GM23338 (cell line): ENCODE results near the gene FCHO2. TPM values are rescaled to one million over a fixed set of nuclear protein-coding genes. Genes with fewer than 3 reads are reported as not detected.

ENCODE experiments used
- ATAC-seq: fragments of 200-7000 bp; cut with Tn5 transposase; 3 replicates; pipeline ENCODE4 v1.9.1; 2020
- DNase-seq: peaks from one replicate; pipeline ENCODE4 v3.0.0-alpha.2; 2015; ENCODE audit warnings: low spot score
- H2AFZ ChIP-seq: fragments of 200-600 bp; sonication (generic); 2 replicates; pipeline ENCODE4 v1.8.0; 2016; ENCODE audit warnings: antibody characterized with exemption, mild to moderate bottlenecking, moderate library complexity
- H3F3A ChIP-seq: fragments of 200-600 bp; sonication (generic); replicated peaks from 2 replicates; pipeline ENCODE4 v1.8.0; 2017; ENCODE audit warnings: antibody characterized with exemption, mixed run types, low read depth
- H3K27ac ChIP-seq: fragments of 200-600 bp; sonication (generic); 2 replicates; pipeline ENCODE4 v1.6.1; 2016; ENCODE audit warnings: low read depth
- H3K27me3 ChIP-seq: fragments of 200-600 bp; sonication (generic); 2 replicates; pipeline ENCODE4 v1.8.0; 2016; ENCODE audit warnings: mild to moderate bottlenecking, mixed run types, moderate library complexity; ENCODE audit not compliant: insufficient read depth
- H3K36me3 ChIP-seq: fragments of 200-600 bp; sonication (generic); 2 replicates; pipeline ENCODE4 v1.8.0; 2016; ENCODE audit warnings: mild to moderate bottlenecking; ENCODE audit not compliant: insufficient read depth
- H3K4me1 ChIP-seq: fragments of 200-600 bp; sonication (generic); 2 replicates; pipeline ENCODE4 v1.8.0; 2016; ENCODE audit warnings: mild to moderate bottlenecking, moderate library complexity; ENCODE audit not compliant: insufficient read depth
- H3K4me2 ChIP-seq: fragments of 200-600 bp; sonication (generic); 2 replicates; pipeline ENCODE4 v1.7.1; 2017; ENCODE audit warnings: mixed run types
- H3K4me3 ChIP-seq: fragments of 200-600 bp; sonication (generic); 2 replicates; pipeline ENCODE4 v1.6.1; 2016; ENCODE audit warnings: mixed run types
- H3K79me2 ChIP-seq: fragments of 200-600 bp; sonication (generic); replicated peaks from 2 replicates; pipeline ENCODE4 v1.8.0; 2017; ENCODE audit warnings: mild to moderate bottlenecking; ENCODE audit not compliant: insufficient read depth
- H3K9me2 ChIP-seq: fragments of 200-600 bp; sonication (generic); 2 replicates; pipeline ENCODE4 v1.8.0; 2017; ENCODE audit not compliant: insufficient read depth
- H4K20me1 ChIP-seq: fragments of 200-600 bp; sonication (generic); replicated peaks from 2 replicates; pipeline ENCODE4 v1.8.0; 2017; ENCODE audit warnings: mild to moderate bottlenecking; ENCODE audit not compliant: insufficient read depth
- H3K27ac Mint-ChIP-seq: 2 replicates; pipeline ENCODE4 v1.8.0; 2020; ENCODE audit warnings: inconsistent platforms, mild to moderate bottlenecking, moderate library complexity, mixed read lengths
- H3K27me3 Mint-ChIP-seq: 3 replicates; pipeline ENCODE4 v1.8.0; 2022; ENCODE audit warnings: low read depth, mild to moderate bottlenecking, moderate library complexity, mixed read lengths, inconsistent platforms; ENCODE audit not compliant: insufficient read depth, poor library complexity
- H3K36me3 Mint-ChIP-seq: 3 replicates; pipeline ENCODE4 v1.8.0; 2021; ENCODE audit warnings: low read depth, mild to moderate bottlenecking, inconsistent platforms, moderate library complexity, mixed read lengths
- H3K4me1 Mint-ChIP-seq: 3 replicates; pipeline ENCODE4 v1.8.0; 2020; ENCODE audit warnings: mild to moderate bottlenecking, inconsistent platforms, mixed read lengths
- H3K4me3 Mint-ChIP-seq: 3 replicates; pipeline ENCODE4 v1.8.0; 2021; ENCODE audit warnings: moderate library complexity, mild to moderate bottlenecking, inconsistent platforms, mixed read lengths
- H3K9me3 Mint-ChIP-seq: 3 replicates; pipeline ENCODE4 v1.8.0; 2020; ENCODE audit warnings: moderate library complexity, mild to moderate bottlenecking, inconsistent platforms, mixed read lengths
- CREB1 ChIP-seq: fragments of 250-450 bp; sonication (Bioruptor Pico); IDR thresholded peaks from 2 replicates; pipeline ENCODE4 v1.5.0; 2020; ENCODE audit warnings: low read depth, mild to moderate bottlenecking, moderate library complexity
- CTCF ChIP-seq, 2 experiments: fragments of 200-600 bp in 1 of 2; sonication (generic) in 1 of 2; conservative IDR thresholded peaks; 2 replicates each; pipeline versions ENCODE4 v1.5.1 to v1.6.1; 2016 to 2017; ENCODE audit warnings: antibody characterized with exemption in 2 of 2, low read depth in 2 of 2, mild to moderate bottlenecking in 2 of 2, moderate library complexity in 1 of 2
- EZH2phosphoT487 ChIP-seq: fragments of 200-600 bp; sonication (generic); IDR thresholded peaks from one replicate; pipeline ENCODE4 v1.8.1; 2018; ENCODE audit warnings: antibody characterized with exemption; ENCODE audit not compliant: unreplicated experiment
- POLR2AphosphoS5 ChIP-seq: IDR thresholded peaks from 2 replicates; pipeline ENCODE4 v1.6.1; 2016; ENCODE audit warnings: antibody characterized with exemption, low read depth
- REST ChIP-seq: IDR thresholded peaks from one replicate; pipeline ENCODE4 v1.6.1; 2018; ENCODE audit warnings: antibody characterized with exemption; ENCODE audit not compliant: unreplicated experiment
- ZNF331 ChIP-seq: fragments of 250-450 bp; sonication (Bioruptor Pico); IDR thresholded peaks from 2 replicates; pipeline ENCODE4 v1.5.0; 2020; ENCODE audit warnings: low read depth, mild to moderate bottlenecking, moderate library complexity
- polyA plus RNA-seq: library from polyadenylated mRNA; unstranded; fragments of >200 nt; fragmentation: Nextera tagmentation; extraction: Ambion mirVana; gene quantifications from 2 replicates; pipeline ENCODE4 v1.2.1, GENCODE V29; 2016
- total RNA-seq: library from RNA; depleted of rRNA; stranded (reverse); fragments of >200 nt; shearing (Covaris generic); gene quantifications from 2 replicates; pipeline ENCODE4 v1.2.3, GENCODE V29; 2014

FCHO2 gene
- total and polyA plus RNA-seq, 2 experiments from 2014 or later = 8.4 to 10.1 TPM

GRCh38 chr5:72956324-72957140 lies 691 bp downstream of the FCHO2 start:
- no peaks in the 10 kb centered on the region for H3K36me3 ChIP-seq
- H3K27ac Mint-ChIP-seq = peak overlapping the region; percentile 87
- no peak for TF ChIP-seq CTCF (conservative IDR thresholded peaks at IDR 0.05; ENCODE audit: low read depth in 2 of 2)
- no peak for TF ChIP-seq POLR2AphosphoS5
- DNase-seq = peak; percentile 53
- H3K9me3 Mint-ChIP-seq = no peaks in the 10 kb centered on the region
- no peaks in the 10 kb centered on the region; the same call in 2 of the 3 replicates for H3K36me3 Mint-ChIP-seq
- H3K79me2 ChIP-seq = peaks cover 42% of the 10 kb centered on the region
- peaks cover 18% of the 10 kb centered on the region for H3K4me1 ChIP-seq
- H3F3A ChIP-seq = no peaks in the 10 kb centered on the region
- H3K4me3 ChIP-seq = peak overlapping the region; percentile 70
- no peak; the same call in 1 of the 3 replicates for ATAC-seq
- H4K20me1 ChIP-seq = no peaks in the 10 kb centered on the region
- peaks cover 8% of the 10 kb centered on the region; the same call in 1 of the 2 replicates for H3K27me3 ChIP-seq
- no peaks in the 10 kb centered on the region for H3K9me2 ChIP-seq
- peaks cover 6% of the 10 kb centered on the region for H3K27me3 Mint-ChIP-seq
- no peak overlapping the region for H3K27ac ChIP-seq
- H3K4me1 Mint-ChIP-seq = peaks cover 18% of the 10 kb centered on the region
- peak overlapping the region; percentile 83 for H3K4me2 ChIP-seq
- H3K4me3 Mint-ChIP-seq = peak overlapping the region; percentile 82
- H2AFZ ChIP-seq = peak overlapping the region; percentile 18; the same call in 1 of the 2 replicates

- peak overlapping the region; percentile 70 for H3K4me3 ChIP-seq
- H2AFZ ChIP-seq = no peak overlapping the region
- Mint-ChIP-seq H3K36me3 (no peaks in the 10 kb centered on the region; the same call in 2 of the 3 replicates), H3K4me3 (peak overlapping the region; percentile 82), H3K27me3 (peaks cover 6% of the 10 kb centered on the region), H3K4me1 (peaks cover 18% of the 10 kb centered on the region), H3K27ac (no peak overlapping the region), H3K9me3 (no peaks in the 10 kb centered on the region)
- no peak for TF ChIP-seq CREB1 (CRISPR knock-in tag)
- TF ChIP-seq EZH2phosphoT487 = no peak
- no peak for TF ChIP-seq REST
- no peak for TF ChIP-seq POLR2AphosphoS5
- no peak for TF ChIP-seq ZNF331 (CRISPR knock-in tag)
- ATAC-seq = no peak
- no peaks in the 10 kb centered on the region for H4K20me1 ChIP-seq
- H3K79me2 ChIP-seq = peaks cover 50% of the 10 kb centered on the region
- peaks cover 8% of the 10 kb centered on the region; the same call in 1 of the 2 replicates for H3K27me3 ChIP-seq
- H3F3A ChIP-seq = no peaks in the 10 kb centered on the region
- H3K9me2 ChIP-seq = no peaks in the 10 kb centered on the region
- H3K27ac ChIP-seq = no peak overlapping the region
- H3K36me3 ChIP-seq = no peaks in the 10 kb centered on the region
- peaks cover 18% of the 10 kb centered on the region for H3K4me1 ChIP-seq
- H3K4me2 ChIP-seq = peak overlapping the region; percentile 83
- DNase-seq = no peak
Measured at GRCh38 chr5:72957337-72957736, 1.5 kb downstream of the FCHO2 start.
